Fibroblast of skin of abdomen (primary cell): ENCODE results near the gene CEMIP.

ENCODE experiments used
- DNase-seq: peaks from one replicate; pipeline ENCODE4 v3.0.0-alpha.2; 2013

CEMIP gene

DNA sequence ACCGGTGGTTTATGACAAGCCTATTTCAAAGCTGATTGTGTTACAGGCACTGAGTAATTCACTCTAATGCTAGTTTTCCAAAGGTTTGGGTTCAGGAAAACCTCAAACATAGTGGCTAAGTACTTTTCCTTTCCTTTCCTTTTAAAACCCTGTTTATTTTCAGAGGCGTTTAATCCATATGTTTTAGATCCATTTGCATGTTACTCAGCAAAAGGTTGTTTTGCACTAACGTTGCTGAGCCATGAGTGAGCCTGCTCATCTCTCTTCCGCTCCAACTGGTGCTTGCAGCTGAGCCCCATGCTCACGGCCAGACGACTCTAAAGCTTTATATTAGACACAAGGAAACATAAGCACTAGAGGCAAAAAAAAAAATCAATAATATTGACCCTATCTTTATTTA, 9.4 kb downstream of the CEMIP start:
- peak; percentile 78 for DNase-seq

DNA sequence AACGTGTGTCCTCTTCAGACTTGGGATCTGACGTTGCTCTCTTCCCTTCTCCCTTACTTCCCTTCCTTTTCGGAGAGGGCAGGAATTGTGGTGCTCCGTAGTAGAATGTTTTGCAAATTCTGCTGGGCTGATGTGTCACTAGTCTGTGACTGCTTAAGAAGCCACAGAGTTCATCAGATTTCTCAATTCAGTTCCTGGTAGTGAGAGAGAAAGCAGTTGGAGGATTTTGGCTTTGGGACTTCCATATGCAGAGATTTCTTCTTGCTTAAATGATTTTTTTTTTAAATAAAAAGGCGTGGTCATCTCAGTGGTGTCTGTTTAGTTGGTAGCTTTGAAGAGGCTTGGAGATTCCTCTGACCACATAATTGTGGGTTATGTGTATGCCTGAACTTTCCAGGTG, 10.1 kb downstream of the CEMIP start:
- peak; percentile 71 for DNase-seq

DNA sequence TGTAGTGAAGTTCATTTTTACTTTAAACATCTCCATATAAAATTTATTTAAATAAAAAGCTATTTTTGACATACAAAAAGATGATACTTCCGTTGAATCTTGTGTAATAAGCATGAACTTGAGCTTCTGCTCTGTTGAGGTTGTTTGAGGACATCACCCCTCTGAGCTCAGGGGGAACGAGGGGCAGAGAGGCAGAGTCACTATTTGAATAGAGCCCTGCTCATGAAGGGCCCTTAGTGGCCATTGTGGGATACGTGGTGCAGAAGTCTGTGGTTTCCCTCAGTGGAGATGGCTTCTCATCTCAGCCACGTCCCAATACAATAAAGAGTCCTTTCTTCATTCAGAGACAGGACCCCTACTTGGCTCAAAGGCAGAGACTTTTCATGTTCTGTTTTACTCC, 10.6 kb downstream of the CEMIP start:
- no peak for DNase-seq

DNA sequence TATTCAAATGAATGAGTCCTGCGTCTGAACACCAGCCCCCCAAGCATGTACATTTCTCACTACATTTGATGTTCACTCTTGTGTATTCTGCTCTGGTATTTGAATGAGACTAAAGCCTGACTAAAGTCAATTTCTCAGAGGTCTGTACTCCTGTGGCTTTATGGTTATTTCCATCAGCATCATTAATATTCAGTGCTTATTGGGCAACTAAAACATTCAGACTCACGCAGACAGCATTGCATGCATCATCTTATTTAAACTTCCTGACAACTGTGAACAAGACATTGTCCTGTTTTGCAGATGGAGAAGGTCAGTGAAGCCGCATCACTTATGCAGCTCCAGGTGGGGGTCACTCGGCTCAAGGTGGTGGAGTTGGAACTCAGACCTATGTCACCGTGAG, 11.1 kb downstream of the CEMIP start:
- DNase-seq = no peak

DNA sequence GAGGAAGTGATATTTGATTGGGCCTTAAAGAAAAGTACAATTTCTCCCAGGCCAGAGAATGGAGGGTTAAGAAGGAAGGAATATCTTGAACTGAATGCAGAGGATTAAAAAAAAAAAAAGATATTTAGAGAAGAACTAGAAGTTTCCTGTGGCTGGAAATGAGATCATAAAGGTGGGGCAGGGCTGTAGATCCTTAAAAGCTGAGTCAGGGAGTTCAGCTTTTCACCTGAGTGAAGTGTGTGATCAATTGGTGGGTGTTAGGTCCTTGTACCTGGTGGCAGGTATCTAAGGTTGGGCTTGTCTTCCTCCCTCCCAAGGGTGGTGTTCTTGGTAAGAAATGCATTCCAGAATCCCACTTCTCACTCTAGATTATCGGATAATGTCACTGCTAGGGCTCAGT, 11.8 kb downstream of the CEMIP start:
- no peak for DNase-seq

DNA sequence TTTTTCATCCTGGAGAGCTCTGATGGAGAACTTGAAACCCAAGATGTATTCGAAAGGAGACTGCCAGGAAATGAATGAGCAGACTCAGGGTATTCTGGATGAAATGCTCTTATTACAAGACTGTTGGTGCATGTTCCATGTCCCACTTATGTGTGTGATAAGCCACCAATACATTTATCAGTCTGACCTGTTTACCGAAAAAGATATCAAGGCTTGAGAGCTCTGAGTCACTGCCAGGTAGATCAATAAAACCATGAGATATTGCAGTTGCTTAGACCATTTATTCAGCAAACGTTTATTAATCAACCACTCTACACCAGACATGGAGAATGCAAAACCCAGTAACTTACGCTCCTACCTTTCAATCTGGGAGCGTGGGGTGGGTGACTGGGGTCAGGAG, 17.2 kb downstream of the CEMIP start:
- DNase-seq = no peak

DNA sequence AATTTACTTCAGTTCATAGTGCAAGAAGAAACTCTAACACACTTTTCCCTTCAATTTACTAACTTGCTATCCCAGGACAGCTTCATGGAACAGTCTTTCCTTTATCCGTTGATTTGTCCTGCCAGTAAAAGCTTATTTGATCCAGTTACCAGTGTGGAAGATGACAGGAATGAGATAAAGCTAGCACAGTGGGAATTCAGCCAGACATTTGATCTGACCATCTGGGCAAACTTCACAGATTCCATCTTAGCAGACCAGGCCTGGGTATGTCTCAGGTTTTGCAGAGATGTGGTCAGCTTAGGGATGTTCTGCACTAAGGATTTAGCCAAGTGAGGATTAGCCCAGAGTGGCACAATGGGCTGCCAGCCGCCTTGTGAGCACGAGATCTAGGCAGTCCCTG, 19.7 kb downstream of the CEMIP start:
- no peak for DNase-seq

DNA sequence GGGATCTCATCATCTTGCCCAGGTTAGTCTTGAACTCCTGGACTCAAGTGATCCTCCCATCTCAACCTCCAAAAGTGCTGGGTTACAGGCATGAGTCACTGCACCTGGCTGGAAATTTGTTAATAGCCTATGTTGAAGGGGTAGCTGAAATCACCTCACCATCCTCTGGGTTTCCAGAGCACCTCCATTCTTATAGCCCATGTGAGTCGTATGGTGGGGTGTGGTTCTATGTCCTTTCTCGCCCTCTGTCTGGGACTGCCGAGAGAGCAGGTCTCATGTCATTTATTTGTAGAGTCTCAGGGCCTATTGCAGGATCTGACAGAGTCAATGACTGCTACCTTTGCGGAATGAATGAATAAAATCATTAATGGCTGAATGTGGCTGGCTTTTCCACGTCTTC, 20.9 kb downstream of the CEMIP start:
- no peak for DNase-seq

DNA sequence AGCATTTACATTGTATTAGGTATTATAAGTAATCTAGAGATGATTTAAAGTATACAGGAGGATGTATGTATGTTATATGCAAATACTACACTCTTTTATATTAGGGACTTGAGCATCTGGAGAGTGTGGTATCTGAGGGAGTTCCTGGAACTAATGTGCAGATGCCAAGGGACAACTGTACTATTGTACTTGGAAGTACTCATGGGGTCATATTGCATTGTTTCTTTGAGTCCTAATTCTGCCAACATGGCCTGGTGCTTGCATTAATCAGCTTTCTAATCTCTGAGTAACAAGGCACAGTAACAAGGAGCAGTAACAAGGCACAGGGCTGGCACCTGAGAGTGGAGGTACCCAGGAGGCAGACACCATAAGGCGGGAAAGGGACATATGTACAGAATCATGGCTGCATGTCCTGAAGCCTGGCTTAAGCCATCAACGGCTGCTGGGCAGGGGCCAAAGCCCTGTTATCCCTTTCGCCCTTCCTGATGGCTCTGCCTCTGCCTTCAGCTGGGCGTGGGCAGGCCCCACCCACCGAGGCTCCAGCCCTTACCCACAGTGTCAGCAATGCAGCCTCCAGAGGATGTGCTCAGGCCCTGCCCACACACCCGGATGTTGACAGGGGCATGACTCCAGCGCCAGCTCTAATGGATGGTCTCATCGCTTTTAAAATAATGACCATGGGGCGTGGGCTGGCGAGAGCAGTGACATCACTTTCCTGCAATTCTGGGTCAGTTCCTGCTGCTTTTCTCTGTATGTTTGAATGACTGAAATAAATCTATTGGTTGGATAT, 22.9 kb downstream of the CEMIP start:
- no peak for DNase-seq

DNA sequence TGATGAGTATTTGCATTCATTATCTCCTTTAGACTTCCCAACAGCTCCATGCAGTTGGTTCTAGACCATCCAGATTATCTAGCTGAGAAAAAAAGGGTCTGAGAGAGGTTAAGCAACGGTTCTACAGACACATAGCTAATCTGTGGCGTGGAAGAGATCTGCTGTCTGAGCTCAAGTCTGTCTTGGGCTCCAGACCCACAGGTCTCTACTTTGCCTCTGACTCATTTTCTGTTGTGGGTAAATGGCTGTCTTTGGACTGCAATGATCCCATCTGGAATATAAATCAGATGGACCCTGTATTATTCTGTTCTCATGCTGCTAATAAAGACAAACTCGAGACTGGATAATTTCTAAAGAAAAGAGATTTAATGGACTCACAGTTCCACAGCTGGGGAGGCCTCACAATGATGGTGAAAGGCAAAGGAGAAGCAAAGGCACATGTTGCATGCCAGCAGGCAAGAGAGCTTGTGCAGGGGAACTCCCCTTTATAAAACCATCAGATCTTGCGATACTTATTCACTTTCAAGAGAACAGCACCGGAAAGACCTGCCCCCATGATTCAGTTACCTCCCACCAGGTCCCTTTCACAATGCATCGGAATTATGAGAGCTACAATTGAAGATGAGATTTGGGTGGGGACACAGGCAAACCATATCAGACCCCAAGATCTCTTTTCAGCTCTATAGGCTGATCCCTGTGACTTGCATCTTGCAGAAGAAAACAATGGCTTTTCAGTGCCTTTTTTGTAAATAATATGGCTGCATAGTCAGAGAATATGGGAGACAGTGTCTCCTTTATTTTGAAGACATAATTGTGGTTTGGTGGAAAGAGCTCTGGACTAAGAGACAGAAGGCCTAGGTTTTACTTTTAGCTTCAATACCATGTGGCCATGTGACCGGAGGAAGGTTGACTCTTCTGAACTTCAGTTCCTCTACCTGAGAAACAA, 24.7 kb downstream of the CEMIP start:
- peak; percentile 11 for DNase-seq

DNA sequence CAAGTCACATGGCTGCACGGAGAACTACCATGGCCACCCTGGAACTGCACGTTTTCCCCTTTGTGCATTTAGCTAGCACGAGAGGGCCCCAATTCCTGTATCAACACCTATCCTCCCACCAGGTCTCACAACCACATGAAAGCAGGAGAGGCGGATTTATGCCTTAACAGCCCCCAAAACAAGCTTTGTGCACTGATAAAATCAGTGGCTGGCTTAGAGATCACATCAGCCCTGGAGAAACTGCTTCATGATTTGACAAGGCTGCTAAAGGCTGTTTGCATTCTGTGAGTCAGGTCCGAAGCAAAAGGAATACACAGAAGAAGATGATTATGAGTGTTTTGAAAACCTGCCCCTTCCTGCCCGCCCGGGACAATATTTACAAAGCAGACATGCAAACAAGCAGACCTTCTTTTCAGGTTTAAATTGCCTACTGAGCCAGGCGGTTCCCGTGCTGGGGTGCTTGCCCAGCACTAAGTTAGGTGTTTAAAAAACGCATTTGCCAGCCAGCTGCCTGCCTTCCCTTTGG, 25.9 kb downstream of the CEMIP start:
- DNase-seq = no peak

DNA sequence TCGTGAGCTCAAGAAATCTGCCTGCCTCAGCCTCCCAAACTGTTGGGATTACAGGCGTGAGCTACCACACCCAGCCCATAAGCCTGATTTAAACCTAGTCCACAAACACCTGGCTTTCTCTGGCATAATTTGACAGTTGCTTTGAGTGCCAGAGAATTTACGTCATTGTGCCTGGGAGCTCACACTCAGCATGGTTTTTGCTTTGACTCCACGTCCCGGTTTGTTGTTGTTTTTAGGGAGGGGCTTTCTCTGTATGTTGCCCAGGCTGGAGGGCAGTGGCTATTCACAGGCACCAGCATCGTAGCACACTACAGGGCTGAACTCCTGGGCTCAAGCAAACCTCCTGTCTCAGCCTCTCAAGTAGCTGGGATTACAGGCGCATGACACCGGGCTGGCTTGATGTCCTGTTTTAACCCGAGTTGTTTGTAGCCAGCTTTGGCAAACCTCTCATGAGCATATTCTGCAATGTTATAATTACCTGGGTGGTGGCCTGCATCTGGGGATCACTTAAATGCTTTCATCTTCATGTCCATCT, 32.7 kb downstream of the CEMIP start:
- DNase-seq = no peak

DNA sequence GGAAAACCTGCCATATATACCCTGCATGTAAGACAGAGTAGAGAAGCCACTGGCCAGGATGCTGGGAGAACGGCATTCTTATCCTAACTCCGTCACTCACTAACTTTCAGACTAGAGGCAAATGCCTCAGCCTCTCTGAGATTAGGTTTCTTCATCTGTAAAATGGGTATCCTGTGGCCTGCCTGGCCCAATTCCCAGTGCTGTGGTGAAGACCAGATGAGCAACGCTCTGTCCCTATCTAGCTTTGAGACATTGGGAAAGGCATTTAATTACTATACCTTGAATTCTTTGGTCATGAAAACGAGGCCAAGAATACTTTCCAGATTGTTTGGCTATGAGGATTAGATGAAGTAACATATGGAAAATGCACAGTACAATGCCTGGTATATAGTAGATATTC, 35.9 kb downstream of the CEMIP start:
- DNase-seq = peak; percentile 24

DNA sequence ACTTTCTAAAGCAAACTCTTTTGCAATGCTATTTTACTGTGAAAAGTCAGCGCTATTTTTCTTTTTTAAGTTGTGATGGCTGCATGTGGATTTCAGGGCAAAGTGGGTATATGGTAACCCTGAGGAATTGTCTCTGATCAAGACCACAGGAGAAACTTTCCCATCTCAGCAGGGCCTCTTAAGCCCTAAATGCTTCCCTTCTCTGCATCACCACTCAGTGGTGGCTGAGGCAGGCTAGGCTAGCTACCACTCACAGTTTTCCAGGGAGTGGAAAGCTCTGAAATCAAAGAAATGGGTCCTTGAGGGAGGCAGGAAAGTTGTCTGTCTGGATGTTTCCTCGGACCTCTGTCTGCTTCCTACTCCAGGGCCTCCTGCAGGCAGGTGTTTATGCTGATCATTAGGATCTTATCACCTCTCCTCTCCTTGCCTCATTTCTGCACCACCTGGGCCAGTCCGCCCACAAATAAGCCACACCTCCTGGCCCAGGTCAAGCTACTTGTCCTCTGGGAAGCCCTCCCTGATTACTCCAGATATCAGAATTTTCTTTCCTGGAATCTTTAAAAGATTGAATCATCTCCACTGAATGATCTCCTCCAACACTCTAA, 37.0 kb downstream of the CEMIP start:
- no peak for DNase-seq

DNA sequence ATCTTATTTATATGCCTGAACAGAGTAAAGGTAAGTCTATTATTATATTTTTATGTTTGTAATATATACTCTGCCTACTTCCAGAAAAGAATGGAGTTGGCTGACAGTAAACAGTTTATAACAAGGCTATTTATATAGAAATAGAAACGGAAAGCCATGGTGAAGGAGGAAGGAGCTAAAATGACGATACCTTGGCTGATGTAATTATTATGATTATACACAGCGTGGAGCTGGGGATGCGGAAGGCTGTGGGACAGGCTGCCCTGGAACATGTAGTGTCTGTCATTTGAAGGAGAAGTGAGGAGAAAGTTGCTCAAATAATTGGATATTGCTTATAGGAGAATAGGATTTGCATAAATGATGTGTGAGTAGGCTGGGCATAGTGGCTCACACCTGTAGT, 37.8 kb downstream of the CEMIP start:
- no peak for DNase-seq

DNA sequence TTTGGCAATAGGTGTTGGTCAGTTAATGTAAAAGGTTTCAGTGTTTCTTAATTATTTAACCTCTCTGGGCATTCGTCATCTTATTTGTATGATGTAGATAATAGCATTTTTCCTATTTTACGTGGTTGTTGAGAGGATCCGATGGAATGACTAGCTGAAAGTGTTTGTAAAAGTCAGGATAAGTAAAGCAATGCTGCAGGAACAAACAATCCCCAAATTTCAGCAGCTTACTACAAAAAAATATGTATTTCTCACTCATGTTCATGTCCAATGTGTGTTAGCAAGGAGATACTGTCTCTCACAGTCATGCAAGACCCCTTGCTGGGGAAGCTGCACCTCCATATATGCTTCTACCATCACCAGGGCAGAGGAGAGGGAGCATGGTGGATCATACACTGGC, 38.7 kb downstream of the CEMIP start:
- DNase-seq = no peak

DNA sequence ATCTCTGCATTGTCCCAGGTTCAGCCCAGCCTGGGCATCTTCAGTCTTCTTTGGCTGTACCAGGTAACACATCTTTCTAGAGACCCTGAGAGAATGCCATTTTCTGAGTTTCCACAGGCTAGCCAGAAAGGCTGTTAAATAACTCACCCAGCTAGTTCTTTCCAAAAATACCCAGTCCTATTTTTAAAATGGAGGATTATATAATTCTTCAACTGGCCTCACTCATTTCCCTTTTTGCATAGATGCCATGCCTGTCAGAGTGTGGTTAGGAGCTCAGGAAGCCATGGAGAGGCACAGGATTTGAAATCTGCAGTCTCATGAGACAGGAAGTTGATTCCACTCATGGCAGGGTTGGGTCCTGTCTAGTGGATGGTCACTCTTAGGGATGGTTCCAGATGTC, 39.8 kb downstream of the CEMIP start:
- DNase-seq = no peak

DNA sequence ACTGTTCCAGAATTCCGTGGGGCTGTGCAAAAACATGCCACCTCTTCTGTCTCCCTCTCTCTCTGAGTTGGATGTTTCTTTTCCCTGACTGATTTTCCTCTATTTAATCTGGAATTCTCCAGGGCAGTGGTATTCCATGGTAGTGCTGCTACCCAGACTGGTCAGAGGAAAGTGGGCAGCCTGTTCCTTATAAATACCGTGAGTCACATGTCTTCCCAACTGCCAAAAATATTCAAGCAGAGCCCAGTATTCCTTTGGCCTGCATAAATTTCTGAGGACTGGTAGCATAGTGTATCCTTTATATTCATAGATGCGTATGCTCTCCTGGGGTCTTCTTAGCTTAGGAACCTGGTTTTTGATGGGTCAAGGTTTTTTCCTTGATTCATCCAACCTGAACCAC, 40.9 kb downstream of the CEMIP start:
- no peak for DNase-seq

DNA sequence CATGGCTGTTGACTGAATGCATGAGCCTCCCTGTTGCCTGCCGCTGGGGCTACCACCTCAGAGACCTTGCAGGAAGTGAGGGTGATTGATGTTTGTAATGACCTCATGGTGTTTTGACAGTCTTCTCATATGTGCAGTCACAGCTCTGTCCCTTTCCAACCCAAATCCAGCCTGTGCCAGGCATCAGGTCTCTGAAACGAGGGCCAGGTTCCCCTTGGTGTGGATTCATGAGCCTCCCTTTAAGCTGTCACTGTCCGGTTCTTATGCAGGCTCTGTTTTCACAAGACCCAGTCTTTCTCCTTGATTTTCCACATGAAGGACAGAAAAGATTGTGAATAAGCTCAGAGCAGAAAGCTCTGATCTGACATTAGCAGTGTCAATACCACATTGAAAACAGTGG, 43.1 kb downstream of the CEMIP start:
- no peak for DNase-seq

DNA sequence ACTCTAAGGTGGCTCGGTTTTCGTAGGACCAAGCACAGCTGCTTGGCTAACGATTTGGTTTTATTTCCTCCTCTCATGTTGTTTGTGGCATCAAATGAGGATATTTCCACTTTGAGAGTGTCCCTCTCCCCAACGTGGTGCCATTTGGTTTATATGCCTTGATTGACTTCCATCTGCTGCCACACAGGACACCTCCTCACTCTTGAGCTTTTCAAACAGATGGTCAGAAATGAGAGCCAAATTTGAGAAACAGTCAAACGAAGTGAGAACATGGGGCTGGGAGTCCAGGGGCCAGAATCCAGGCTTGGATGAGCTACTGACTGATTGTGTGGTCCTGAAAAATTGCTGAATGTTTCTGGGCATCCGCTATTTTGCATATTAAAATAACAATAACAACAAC, 43.5 kb downstream of the CEMIP start:
- DNase-seq = no peak

DNA sequence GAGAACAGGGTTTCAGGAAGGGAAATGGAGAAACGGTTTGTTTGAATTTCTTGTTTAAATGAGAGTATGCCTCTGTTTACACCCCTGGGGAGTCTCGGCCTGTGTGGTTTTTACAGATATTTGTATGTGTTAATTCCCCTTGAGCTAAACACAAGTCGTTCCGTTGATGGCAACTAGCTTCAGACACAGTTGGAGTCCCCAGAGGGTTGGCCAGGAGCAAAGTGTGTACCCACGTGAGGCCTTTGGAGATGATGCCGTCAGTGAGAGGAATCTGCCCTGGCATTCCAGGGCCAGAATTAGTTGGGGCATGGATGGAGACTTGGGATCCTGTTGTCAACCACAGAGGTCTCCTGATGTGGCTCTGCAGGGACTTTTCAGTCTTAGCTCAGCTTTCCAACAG, 44.0 kb downstream of the CEMIP start:
- no peak for DNase-seq

DNA sequence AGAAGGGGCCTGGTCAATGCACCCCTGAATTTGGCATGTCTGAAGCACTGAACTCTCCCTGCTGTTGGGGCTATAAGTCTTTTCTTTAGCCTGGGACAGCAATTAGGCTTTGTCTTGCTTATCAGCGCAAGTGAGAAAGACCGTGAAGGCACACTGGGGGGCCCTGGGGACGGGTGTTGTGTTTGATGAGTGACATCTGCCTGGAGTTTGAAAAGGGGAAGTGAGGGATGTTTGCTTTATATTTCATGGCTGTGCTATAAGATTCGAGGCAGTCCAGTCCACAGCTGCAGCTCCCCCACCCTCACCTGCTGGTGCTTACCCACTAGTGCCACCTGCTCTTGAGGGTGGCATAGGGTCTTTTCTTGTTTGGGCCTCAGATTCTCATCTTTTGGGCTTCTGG, 44.8 kb downstream of the CEMIP start:
- no peak for DNase-seq
